Epithelial cell of proximal tubule (primary cell): Measurements from ENCODE around the gene TICRR. TPM values are rescaled to one million over a fixed set of nuclear protein-coding genes. Genes with fewer than 3 reads are reported as not detected.

Source experiments
- DNase-seq: peaks from one replicate; pipeline ENCODE4 v3.0.0-alpha.2; 2011; ENCODE audit warnings: low read depth
- H3K4me3 ChIP-seq: 2 replicates; pipeline ENCODE4 v1.5.1; 2011; ENCODE audit warnings: low read depth, mild to moderate bottlenecking, low read length
- total RNA-seq: library from RNA; depleted of rRNA; stranded (reverse); fragments of >200 nt; gene quantifications from 2 replicates; pipeline ENCODE4 v1.2.3, GENCODE V29; 2015
- TF ChIP-seq, protein P1 (sequence below): conservative IDR thresholded peaks from 2 replicates; pipeline ENCODE4 v1.5.1; 2012; ENCODE audit warnings: low read depth, mild to moderate bottlenecking, low read length

TICRR gene
- total RNA-seq, 1 donor from 2014 or later: 13.1 TPM

DNA sequence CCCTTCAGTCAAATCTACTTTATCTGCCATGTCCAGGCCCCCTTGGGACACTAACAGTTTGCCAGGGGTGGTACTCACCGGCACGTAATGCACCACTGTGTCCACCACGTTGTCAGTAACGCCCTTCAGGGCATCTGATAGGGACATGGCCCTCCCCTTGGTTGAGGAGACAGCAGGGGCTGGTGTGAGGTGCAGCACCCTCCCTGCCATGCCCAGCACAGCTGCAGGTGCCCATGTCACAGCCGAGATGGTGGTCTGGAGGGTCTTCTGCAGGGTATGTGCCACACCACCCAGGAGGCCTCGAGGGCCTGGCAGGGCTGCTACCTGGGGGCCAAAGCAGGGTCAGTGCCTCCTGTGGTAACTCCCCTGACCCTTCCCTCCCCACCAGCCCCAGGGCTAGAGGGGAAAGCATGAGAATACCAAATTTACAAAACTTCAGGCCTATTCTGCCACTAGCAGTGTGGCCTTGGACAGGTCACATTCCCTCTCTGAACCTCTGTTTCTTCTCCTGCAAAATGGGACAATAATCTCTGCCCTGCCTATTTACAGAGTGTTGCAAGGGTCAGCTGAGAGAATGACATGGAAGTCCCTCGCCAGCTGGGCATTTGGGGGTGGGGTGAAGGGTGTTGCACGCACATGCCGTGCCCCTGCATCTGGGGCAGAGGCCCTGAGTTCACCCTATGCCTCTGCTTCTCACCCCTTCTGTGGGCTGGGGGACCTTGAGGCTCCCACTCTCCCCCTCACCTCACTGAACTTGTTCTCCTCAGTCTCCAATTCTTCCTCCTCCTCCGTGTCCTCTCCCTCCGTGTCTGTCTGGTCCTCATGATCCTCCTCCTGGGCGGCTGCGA lies 91.8 kb downstream of the TICRR start:
- DNase-seq: no peak
- TF ChIP-seq, protein P1, sequence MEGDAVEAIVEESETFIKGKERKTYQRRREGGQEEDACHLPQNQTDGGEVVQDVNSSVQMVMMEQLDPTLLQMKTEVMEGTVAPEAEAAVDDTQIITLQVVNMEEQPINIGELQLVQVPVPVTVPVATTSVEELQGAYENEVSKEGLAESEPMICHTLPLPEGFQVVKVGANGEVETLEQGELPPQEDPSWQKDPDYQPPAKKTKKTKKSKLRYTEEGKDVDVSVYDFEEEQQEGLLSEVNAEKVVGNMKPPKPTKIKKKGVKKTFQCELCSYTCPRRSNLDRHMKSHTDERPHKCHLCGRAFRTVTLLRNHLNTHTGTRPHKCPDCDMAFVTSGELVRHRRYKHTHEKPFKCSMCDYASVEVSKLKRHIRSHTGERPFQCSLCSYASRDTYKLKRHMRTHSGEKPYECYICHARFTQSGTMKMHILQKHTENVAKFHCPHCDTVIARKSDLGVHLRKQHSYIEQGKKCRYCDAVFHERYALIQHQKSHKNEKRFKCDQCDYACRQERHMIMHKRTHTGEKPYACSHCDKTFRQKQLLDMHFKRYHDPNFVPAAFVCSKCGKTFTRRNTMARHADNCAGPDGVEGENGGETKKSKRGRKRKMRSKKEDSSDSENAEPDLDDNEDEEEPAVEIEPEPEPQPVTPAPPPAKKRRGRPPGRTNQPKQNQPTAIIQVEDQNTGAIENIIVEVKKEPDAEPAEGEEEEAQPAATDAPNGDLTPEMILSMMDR: no peak
- H3K4me3 ChIP-seq: no peak overlapping the region

GRCh38 chr15:89667706-89667960 lies 92.4 kb downstream of the TICRR start:
- no peak for DNase-seq
- TF ChIP-seq, protein P1: no peak
- H3K4me3 ChIP-seq: no peak overlapping the region

- no peak overlapping the region for H3K4me3 ChIP-seq
- TF ChIP-seq, protein P1: no peak
- no peak for DNase-seq
Measured at GRCh38 chr15:89668171-89668570, 92.9 kb downstream of the TICRR start.

DNA sequence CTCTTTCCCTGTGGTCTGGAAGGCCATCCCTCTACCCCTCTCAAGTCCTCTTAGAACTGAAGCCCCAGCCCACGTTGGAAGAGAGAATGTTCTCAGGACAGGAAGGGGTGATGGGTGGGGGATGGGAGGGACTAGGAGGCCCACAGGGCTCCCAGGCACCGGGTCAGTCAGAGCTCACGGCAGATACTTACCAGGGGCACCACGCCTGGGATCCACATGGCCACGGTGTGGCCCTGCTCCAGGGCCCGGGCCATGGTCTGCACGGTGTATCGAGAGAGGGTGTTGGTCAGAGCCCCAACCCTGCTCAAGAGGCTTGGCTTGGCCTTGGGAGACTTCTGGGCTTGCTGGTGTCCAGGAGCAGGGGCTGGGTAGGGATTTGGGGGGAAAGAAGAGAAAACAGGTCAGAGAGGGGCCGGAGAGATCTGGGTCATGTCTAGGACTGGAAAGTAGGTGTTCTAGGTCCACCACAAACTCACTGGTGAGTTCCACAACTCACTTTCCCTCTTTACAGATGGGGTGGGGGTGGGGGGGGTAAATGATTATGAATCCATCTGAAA lies 94.1 kb downstream of the TICRR start:
- H3K4me3 ChIP-seq: no peak overlapping the region
- TF ChIP-seq, protein P1: no peak
- no peak for DNase-seq

GRCh38 chr15:89669941-89670340 lies 94.7 kb downstream of the TICRR start:
- TF ChIP-seq, protein P1: no peak
- no peak overlapping the region for H3K4me3 ChIP-seq
- DNase-seq: no peak

DNA sequence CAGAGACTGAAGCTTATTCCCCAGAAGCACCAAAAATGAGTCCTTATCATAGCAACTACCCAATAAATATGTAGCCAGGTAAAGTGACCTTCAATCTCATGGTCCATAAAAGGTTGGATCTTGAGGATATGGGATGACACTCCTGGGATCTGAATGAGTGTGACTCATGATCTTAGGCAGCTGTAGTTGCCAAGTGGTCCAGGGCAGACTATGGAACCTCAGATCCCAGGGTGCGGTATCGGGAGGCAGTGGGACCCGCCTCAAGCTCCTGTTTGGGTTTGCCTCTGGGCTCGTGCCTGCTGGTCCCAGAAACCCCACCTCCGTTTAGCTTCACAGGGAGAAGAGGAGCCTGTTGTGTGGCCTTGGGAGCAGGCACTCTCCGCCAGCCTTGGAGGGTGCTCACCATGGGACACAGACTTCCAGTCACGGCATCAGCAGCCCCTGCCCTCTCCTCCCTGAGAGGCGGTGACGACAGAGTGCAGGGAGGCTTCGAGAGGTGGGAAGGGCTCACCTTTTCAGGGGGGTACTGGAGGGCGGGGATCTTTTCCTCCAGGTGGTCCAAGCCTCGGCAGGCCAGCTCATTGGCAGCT lies 95.8 kb downstream of the TICRR start:
- no peak for DNase-seq
- H3K4me3 ChIP-seq: no peak overlapping the region
- TF ChIP-seq, protein P1: no peak
